GM19193 (cell line): ENCODE measurements around the gene SP2.

Experiments
- POLR2A ChIP-seq: IDR thresholded peaks from 4 replicates; pipeline ENCODE4 v1.6.1; 2011; ENCODE audit not compliant: insufficient read depth, insufficient read length; ENCODE audit errors: extremely low read depth

Gene SP2

DNA sequence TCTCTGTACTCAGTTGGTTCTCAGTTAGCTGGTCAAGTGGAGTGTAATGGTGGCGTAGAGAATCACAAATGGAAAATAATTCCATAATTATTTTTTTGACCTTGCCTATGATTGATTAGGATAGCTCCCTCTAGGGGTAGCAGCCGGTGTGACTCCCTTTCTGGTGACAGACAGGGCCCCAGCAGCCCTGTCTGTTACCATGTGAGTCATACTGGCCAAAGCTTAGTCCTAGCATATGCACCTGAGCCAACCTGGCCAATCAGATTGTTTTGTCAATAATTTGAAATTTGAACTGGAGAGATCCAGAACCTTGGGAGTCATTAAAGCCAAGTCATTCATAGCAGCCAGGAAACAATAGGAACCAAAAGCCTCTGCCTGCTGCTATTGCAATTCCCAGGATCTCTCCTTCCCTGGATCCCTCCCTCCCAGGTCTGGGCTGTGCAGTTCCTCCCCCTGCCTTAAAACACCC is 50.9 kb downstream of the SP2 start:
- TF ChIP-seq POLR2A, result no peak

GRCh38 chr17:47948706-47949196 is 52.7 kb downstream of the SP2 start:
- no peak for TF ChIP-seq POLR2A

DNA sequence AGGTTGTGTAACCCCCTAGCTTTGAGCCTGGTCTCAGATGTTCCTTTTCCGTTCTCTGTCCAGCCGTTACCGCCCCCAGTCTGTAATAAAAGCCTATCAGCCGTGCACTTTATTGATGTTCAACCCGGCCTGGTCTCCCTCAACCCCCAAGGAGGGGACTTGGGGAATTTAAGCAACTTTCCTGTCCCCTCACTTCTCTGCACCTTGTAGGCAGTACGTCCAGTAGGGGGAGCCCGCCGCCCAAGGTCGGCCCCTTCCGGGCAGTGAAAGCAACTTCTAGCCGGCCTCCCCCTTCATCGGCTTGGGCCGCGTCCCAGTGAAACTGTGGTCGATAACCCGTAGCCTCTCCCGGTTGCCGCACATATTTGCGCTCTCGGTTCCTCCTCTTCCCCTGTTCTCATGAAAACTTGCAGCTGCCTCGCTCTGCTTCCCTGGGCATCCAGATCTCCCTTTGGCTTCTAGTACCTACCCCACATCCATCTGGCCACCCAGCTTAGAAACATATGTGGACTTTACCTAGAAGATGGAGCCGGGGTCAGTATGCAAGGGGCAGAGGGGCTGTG is 53.2 kb downstream of the SP2 start:
- no peak for TF ChIP-seq POLR2A

GRCh38 chr17:47949946-47950345 is 53.9 kb downstream of the SP2 start:
- TF ChIP-seq POLR2A, result no peak

DNA sequence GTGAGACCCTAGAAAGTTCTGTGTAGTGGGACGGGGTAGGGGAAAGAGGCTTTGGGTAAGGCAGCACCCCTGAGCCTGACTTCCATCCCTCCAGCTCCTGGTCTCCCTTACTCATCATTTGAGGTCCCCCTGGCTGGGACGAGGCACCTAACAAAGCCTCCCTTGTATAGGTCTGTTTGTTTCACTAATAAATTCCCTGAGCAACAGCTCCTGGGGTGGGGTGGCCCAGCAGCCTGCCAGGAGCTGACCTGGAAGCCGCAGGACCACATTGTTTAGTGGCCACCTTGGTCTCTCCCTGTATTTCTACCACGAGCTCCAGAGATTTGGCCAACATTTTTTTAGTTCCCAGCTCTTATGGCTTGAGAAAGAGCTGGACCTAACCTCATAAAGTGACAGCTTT is 54.4 kb downstream of the SP2 start:
- no peak for TF ChIP-seq POLR2A

DNA sequence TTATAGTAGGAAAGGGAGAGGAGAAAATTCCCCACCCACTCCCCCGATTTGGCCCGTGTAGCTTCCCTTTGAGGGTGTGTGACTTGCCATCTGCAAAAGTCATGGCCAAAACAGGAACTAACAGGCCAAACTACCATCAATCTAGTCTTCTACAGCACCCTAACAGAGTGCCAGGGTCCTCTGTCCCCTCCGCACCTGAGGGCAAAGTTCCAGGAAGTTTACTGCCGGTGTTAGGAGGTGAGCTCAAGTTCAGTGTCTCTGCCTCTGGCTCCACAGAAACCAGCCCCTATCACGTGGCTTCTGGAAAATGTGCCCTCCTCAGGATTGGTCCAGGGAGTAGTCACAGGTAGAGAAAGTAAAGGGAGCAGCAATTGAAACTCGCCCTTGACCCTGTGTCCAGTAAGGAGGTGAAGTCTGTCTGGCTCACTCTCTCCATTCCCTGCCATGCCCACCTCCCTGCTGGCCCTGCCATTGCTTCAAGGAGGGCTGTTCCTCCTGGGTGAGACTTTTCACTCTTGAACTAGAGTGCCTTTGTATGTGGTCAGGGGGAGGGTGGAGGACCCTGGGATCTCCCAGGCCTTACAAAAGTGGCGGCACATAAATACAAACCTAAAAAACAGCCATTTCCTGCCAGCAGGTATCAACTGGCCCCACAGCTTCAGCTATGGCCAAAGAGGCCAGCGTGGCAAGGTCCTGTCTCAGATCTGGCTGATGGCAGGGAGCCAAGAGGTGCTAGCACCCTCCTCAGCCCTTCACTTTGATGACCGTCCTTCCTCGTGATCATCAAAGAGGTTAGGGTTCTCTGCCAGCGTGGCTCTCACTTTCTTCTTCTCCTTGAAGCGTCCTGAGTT is 56.4 kb downstream of the SP2 start:
- TF ChIP-seq POLR2A, result no peak

- TF ChIP-seq POLR2A, result no peak
These were observed 57.9 kb downstream of the SP2 start for GRCh38 chr17:47953909-47954308.

- TF ChIP-seq POLR2A, result no peak
These were observed 59.7 kb downstream of the SP2 start for GRCh38 chr17:47955497-47956461.

DNA sequence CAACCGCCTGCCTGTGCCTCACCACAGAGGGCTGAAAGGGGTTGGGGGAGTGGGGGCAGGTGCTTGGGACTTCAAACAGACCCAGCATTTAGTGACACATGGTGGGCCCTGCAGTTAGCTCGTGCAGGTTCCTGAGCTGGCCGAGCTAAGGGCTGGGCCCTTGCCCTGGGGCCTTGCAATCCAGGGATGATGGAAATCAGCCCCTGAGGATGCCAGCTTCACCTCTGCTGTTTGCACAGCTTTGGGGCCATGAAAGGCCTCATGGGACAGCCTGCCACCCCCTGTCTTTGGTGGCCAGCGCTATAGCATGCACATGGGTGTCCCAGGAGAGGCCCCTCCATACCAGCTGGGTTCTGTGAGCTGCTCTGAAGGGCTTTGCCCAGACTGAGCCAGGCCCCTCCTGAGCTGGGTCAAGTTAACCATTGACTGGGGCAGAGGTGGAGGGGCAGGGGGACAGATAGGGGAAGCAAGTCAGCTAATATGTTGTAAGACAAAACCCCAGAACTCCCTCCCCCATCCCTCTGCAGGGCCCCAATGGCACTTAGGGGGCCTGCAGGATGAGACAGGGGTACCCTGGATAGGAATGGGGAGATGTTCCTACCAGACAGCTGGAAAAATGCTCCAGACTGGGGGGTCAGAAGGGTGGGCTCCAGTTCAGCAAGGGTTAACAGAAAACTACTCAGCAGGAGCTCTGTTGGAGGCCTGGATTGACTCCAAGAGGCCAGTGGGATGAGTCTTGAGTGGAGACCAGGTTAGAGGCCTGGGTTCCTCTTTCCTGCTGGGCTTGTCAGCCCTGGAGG is 61.0 kb downstream of the SP2 start:
- no peak for TF ChIP-seq POLR2A

- no peak for TF ChIP-seq POLR2A
These were observed 61.8 kb downstream of the SP2 start, which contains the start of gene PRR15L for GRCh38 chr17:47957591-47958490. Gene PRR15L, minus strand, starts transcription at chr17:47957883. Its CDS starts 4,649 bp downstream, at chr17:47953234.

DNA sequence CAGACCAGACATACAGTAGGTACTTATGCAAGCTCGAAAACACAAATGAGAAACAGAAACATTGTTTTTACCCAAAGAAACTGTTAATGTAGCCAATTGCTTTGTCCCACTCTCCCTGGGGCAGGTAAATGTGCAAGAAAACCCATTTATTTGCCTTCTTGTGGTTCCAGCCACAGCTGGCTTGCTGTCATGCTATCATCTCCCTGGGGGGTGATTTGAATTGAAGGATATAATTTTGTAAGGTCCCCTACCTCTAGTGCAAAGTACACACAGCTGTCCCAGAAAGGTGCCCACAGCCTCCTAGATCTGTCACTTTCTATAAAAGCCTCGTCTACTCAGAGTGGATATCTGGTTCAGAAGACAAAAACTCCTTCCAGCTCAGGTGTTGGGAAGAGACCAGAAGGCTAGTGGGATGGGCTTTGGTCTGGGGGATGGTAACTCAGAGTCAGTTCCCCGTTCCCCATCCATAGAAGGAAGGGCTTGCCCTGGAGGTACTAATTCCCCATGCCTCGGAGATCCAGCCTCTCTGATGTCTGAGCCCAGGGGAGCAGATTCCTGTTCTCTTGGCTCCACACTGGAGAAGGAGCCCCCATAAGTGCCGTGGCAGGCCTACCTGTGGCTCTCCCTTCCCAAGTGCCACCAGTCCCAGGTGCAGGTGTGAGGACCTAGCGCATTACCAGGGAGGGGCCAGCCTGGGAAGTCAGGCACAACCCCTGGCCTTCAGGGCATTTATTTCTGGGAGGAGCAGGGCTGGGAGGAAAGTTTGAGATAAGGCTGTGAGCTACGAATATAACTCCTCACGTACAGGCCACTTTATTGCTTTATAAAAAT is 64.0 kb downstream of the SP2 start:
- TF ChIP-seq POLR2A, result no peak

DNA sequence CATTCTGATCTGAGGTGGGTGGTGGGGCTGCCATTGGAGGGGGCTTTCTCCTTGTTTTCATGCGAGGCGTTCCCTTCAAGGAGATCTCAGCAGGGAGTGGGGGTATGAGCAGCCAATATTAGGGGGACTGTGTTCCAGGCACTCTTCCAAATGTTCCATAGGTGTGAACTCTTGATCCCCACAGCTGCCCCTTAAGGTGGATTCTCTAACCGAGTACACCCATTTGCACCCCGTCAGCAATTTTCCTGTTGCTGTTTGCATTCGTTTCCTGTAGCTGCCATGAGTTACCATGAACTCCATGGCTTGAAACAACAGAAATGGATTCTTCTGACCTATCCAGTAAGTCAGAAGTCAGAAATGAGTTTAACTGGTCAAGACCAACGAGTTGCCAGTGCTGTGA is 65.4 kb downstream of the SP2 start:
- no peak for TF ChIP-seq POLR2A
